ENCODE results near the gene CISH. TPM values are rescaled to one million over a fixed set of nuclear protein-coding genes. Genes with fewer than 3 reads are reported as not detected.

CISH gene
- total and polyA plus RNA-seq, 9 of the 15 experiments (the other 6 are each of a cell fraction or from before 2014, with no cell fraction given): 1.7 to 47.7 (median 18.3) TPM

GRCh38 chr3:50612234-50612882 is 784 bp upstream of the CISH start:
- no peaks in the 10 kb centered on the region for H3K9me3 ChIP-seq (replicated peaks; ENCODE audit: control insufficient read depth, insufficient read depth, low read depth, low read length)
- H4K20me1 ChIP-seq (replicated peaks; ENCODE audit: control insufficient read depth, insufficient read depth, low read length): peaks cover 29% of the 10 kb centered on the region
- H3K4me3 ChIP-seq: peak overlapping the region; percentile 87
- H3K27me3 ChIP-seq (ENCODE audit: control insufficient read depth in 2 of 2, insufficient read depth in 2 of 2, low read length in 2 of 2): no peaks in the 10 kb centered on the region
- H3K36me3 ChIP-seq (ENCODE audit: control insufficient read depth, insufficient read depth, low read length): peaks cover 35% of the 10 kb centered on the region
- peak; percentile 89 for FAIRE-seq
- WGBS (ENCODE audit: insufficient coverage, low coverage, missing lambda C conversion rate): under 1% methylated on average over 23 of the region's 29 CpGs
- H2AFZ ChIP-seq (ENCODE audit: low read depth, low read length): 0 out of 2 replicates have a peak overlapping the region, but pooled peaks have one; percentile 20
- H3K9ac ChIP-seq (ENCODE audit: insufficient read depth in 1 of 2, low read depth in 2 of 2, low read length in 2 of 2): peak overlapping the region; percentile 65 to 92
- DNase-seq (ENCODE audit: extremely low read depth in 1 of 4, low spot score in 3 of 4): peak; percentile 30 to 89 (median 62)
- peaks cover 64% of the 10 kb centered on the region for H3K79me2 ChIP-seq (ENCODE audit: control insufficient read depth, insufficient read depth, low read length)
- peak overlapping the region; percentile 82 for H3K4me2 ChIP-seq (ENCODE audit: insufficient read depth, low read length)
- CTCF ChIA-PET (ENCODE audit: low intra/inter-chr PET ratio): interaction anchor here (5.4 kb wide), 1 partner anchor 40 kb away, joined by 56 read pairs; no protein-coding TSS in a partner anchor
- in situ Hi-C loops (cut with MboI): loop anchor here (5.0 kb wide), 1 partner anchor 35 kb away; no protein-coding TSS in a partner anchor
- peaks cover 19 to 40% of the 10 kb centered on the region in 2 experiments; a peak in 4 of 5 replicates for H3K4me1 ChIP-seq (replicated peaks in 1 of 2; ENCODE audit: control insufficient read depth in 2 of 2, insufficient read depth in 2 of 2, low read length in 2 of 2)
- H3K27ac ChIP-seq (ENCODE audit: extremely low read depth, low read depth, low read length): peak overlapping the region; percentile 69
- intact Hi-C loops (cut with micrococcal nuclease): loop anchor here (1.0 to 10.0 kb wide), 3 partner anchors 11 to 772 kb away; partner anchors contain the start of genes MANF and TMEM115
- peak; percentile 21 for ATAC-seq
- H3K9me1 ChIP-seq (ENCODE audit: control insufficient read depth, insufficient read depth, low read length): no peaks in the 10 kb centered on the region
- BruUV-seq (replicated peaks): TSS peak; percentile 72
- POLR2A ChIA-PET: interaction anchor here (0.6 to 2.0 kb wide), 12 partner anchors 10 to 245 kb away, joined by 3 to 10 read pairs (median 4); partner anchors contain the start of gene HEMK1
- TF ChIP-seq RERE (CRISPR knock-in tag; IDR thresholded peaks at IDR 0.05; ENCODE audit: borderline replicate concordance) (no peak), NELFE (IDR thresholded peaks at IDR 0.05; ENCODE audit: insufficient read depth, insufficient read length) (no peak), BCL6 (CRISPR knock-in tag; IDR thresholded peaks at IDR 0.05) (no peak), ZNF384 (IDR thresholded peaks at IDR 0.05; ENCODE audit: low read depth, low read length) (peak; percentile 86), ZNF124 (CRISPR knock-in tag; IDR thresholded peaks at IDR 0.05) (no peak), LARP7 (IDR thresholded peaks at IDR 0.05) (0 out of 2 replicates have a peak, but pooled peaks have one; percentile 31), SMC3 (conservative IDR thresholded peaks at IDR 0.05; ENCODE audit: insufficient read depth, low read depth, low read length) (no peak), ZNF324 (CRISPR knock-in tag; IDR thresholded peaks at IDR 0.05) (no peak), PTTG1 (tag; IDR thresholded peaks at IDR 0.05; ENCODE audit: low read depth) (no peak), LCOR (CRISPR knock-in tag; IDR thresholded peaks at IDR 0.05) (no peak), NCOR1 (IDR thresholded peaks at IDR 0.05) (peak; percentile 74), ZNF785 (CRISPR knock-in tag; IDR thresholded peaks at IDR 0.05) (no peak), CBFB (CRISPR knock-in tag; IDR thresholded peaks at IDR 0.05) (no peak), ARID2 (IDR thresholded peaks at IDR 0.05) (no peak), ZNF76 (CRISPR knock-in tag; IDR thresholded peaks at IDR 0.05; ENCODE audit: borderline replicate concordance) (no peak)
- TF ChIP-seq, protein P1, sequence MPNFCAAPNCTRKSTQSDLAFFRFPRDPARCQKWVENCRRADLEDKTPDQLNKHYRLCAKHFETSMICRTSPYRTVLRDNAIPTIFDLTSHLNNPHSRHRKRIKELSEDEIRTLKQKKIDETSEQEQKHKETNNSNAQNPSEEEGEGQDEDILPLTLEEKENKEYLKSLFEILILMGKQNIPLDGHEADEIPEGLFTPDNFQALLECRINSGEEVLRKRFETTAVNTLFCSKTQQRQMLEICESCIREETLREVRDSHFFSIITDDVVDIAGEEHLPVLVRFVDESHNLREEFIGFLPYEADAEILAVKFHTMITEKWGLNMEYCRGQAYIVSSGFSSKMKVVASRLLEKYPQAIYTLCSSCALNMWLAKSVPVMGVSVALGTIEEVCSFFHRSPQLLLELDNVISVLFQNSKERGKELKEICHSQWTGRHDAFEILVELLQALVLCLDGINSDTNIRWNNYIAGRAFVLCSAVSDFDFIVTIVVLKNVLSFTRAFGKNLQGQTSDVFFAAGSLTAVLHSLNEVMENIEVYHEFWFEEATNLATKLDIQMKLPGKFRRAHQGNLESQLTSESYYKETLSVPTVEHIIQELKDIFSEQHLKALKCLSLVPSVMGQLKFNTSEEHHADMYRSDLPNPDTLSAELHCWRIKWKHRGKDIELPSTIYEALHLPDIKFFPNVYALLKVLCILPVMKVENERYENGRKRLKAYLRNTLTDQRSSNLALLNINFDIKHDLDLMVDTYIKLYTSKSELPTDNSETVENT (CRISPR knock-in tag; IDR thresholded peaks at IDR 0.05): peak; percentile 34; the same call in 1 of the 2 replicates

Data from K562 (cell line).